K562 (cell line): Measurements from ENCODE around the gene MON2. TPM values are rescaled to one million over a fixed set of nuclear protein-coding genes. Genes with fewer than 3 reads are reported as not detected.
A peak's percentile ranks its signal among the peaks of the same experiment; 100 is the strongest.

Experiments
- ATAC-seq: fragments of 200-7000 bp; cut with Tn5 transposase; 3 replicates; pipeline ENCODE4 v1.9.1; 2020; ENCODE audit warnings: moderate library complexity
- BruUV-seq: library from RNA; stranded (reverse); fragments of 400-500 nt; replicated peaks from 2 replicates; lab custom pipeline; 2021; lab: Mats Ljungman, UMichigan
- CTCF ChIA-PET: fragments of 300-600 bp; formaldehyde crosslinking; extraction: SDS; loops from one replicate; lab custom pipeline; 2021; ENCODE audit warnings: low intra/inter-chr PET ratio; lab: Yijun Ruan, JAX
- POLR2A ChIA-PET: fragments of 300-600, 350-650 bp; sonication (Branson Sonifier 250); formaldehyde crosslinking; extraction: SDS; loops from one replicate; lab custom pipeline; 2021; ENCODE audit warnings: antibody characterized with exemption, inconsistent platforms; lab: Yijun Ruan, JAX
- DNase-seq, 4 experiments: peaks; one replicate each; pipeline versions ENCODE4 v3.0.0 to v3.0.0-alpha.2; 2011 to 2018; ENCODE audit warnings: low spot score in 3 of 4, mixed read lengths in 3 of 4; ENCODE audit errors: extremely low read depth in 1 of 4
- FAIRE-seq: peaks from 2 replicates; lab custom pipeline; 2011; peaks lifted over from hg19 to GRCh38; lab: Jason Lieb, UNC
- H2AFZ ChIP-seq: 2 replicates; pipeline ENCODE4 v1.6.0; 2011; ENCODE audit warnings: low read depth, low read length, control low read depth, inconsistent platforms
- H3K27ac ChIP-seq: fragments of 200-600 bp; 3 replicates; pipeline ENCODE4 v1.8.0; 2011; ENCODE audit warnings: low read depth, mild to moderate bottlenecking, control low read depth, inconsistent platforms, low read length, moderate library complexity, mixed read lengths; ENCODE audit errors: extremely low read depth
- H3K27me3 ChIP-seq, 2 experiments: fragments of 300-600 bp in 1 of 2; 2 replicates in 1 of 2; 3 replicates in 1 of 2; pipeline versions ENCODE4 v1.6.0 to v1.8.0; 2011; ENCODE audit warnings: inconsistent platforms in 2 of 2, low read length in 2 of 2, mild to moderate bottlenecking in 1 of 2, mixed read lengths in 1 of 2, moderate library complexity in 1 of 2; ENCODE audit not compliant: control insufficient read depth in 2 of 2, insufficient read depth in 2 of 2
- H3K36me3 ChIP-seq: fragments of 300-600 bp; 3 replicates; pipeline ENCODE4 v1.8.0; 2011; ENCODE audit warnings: mild to moderate bottlenecking, low read length, inconsistent platforms; ENCODE audit not compliant: control insufficient read depth, insufficient read depth
- H3K4me1 ChIP-seq, 2 experiments: fragments of 200-600 bp in 1 of 2; replicated peaks in 1 of 2; 2 replicates in 1 of 2; 3 replicates in 1 of 2; pipeline versions ENCODE4 v1.5.1 to v1.8.0; 2011; ENCODE audit warnings: inconsistent platforms in 2 of 2, low read length in 2 of 2, mild to moderate bottlenecking in 1 of 2, mixed read lengths in 1 of 2, moderate library complexity in 1 of 2; ENCODE audit not compliant: control insufficient read depth in 2 of 2, insufficient read depth in 2 of 2
- H3K4me2 ChIP-seq: 2 replicates; pipeline ENCODE4 v1.6.1; 2011; ENCODE audit warnings: low read length, control low read depth, inconsistent platforms, mixed read lengths; ENCODE audit not compliant: insufficient read depth
- H3K4me3 ChIP-seq: fragments of 200-600 bp; sonication (generic), shearing (Covaris generic); 2 replicates; pipeline ENCODE4 v1.5.1; 2016; ENCODE audit warnings: control low read depth, inconsistent platforms
- H3K79me2 ChIP-seq: fragments of 200-600 bp; 3 replicates; pipeline ENCODE4 v1.8.0; 2011; ENCODE audit warnings: low read length, inconsistent platforms; ENCODE audit not compliant: control insufficient read depth, insufficient read depth
- H3K9ac ChIP-seq, 2 experiments: 2 replicates each; pipeline versions ENCODE4 v1.6.0 to v1.6.1; 2011; ENCODE audit warnings: low read depth in 2 of 2, low read length in 2 of 2, control low read depth in 1 of 2, inconsistent platforms in 1 of 2, mild to moderate bottlenecking in 1 of 2, mixed read lengths in 1 of 2; ENCODE audit not compliant: insufficient read depth in 1 of 2
- H3K9me1 ChIP-seq: one replicate; pipeline ENCODE4 v1.6.0; 2011; ENCODE audit warnings: inconsistent platforms, mild to moderate bottlenecking, low read length, moderate library complexity; ENCODE audit not compliant: control insufficient read depth, insufficient read depth
- H3K9me3 ChIP-seq: replicated peaks from 2 replicates; pipeline ENCODE4 v1.5.1; 2011; ENCODE audit warnings: low read depth, low read length, inconsistent platforms; ENCODE audit not compliant: control insufficient read depth, insufficient read depth
- H4K20me1 ChIP-seq: replicated peaks from 2 replicates; pipeline ENCODE4 v1.6.1; 2011; ENCODE audit warnings: low read length, inconsistent platforms, mixed read lengths; ENCODE audit not compliant: control insufficient read depth, insufficient read depth
- C11orf30 ChIP-seq: fragments of 450-650 bp; IDR thresholded peaks from 2 replicates; pipeline ENCODE4 v1.6.1; 2016; ENCODE audit warnings: low read depth, mild to moderate bottlenecking
- DNMT1 ChIP-seq: fragments of 450-650 bp; IDR thresholded peaks from 2 replicates; pipeline ENCODE4 v1.6.1; 2016; ENCODE audit warnings: antibody characterized with exemption, mild to moderate bottlenecking
- RAD21 ChIP-seq, 2 experiments: fragments of 250-450 bp in 1 of 2; fragments of 450-650 bp in 1 of 2; sonication (Bioruptor Pico) in 1 of 2; formaldehyde crosslinking in 1 of 2; IDR thresholded peaks in 1 of 2; conservative IDR thresholded peaks in 1 of 2; 2 replicates each; pipeline versions ENCODE4 v1.4.0 to v1.8.0; 2020 to 2022; ENCODE audit warnings: mild to moderate bottlenecking in 2 of 2, moderate library complexity in 1 of 2
- SMC3 ChIP-seq: conservative IDR thresholded peaks from 2 replicates; pipeline ENCODE4 v1.6.1; 2011; ENCODE audit warnings: low read depth, low read length, improper control_type of control experiment; ENCODE audit not compliant: insufficient read depth
- ZNF384 ChIP-seq: IDR thresholded peaks from 2 replicates; pipeline ENCODE4 v1.6.1; 2012; ENCODE audit warnings: low read depth, low read length, improper control_type of control experiment
- WGBS: fragments of 100-300 bp; shearing (Covaris generic); methylation state at CpG from one replicate; pipeline ENCODE4 v1.1.6; 2016; ENCODE audit warnings: low coverage, mixed read lengths; ENCODE audit not compliant: insufficient coverage; ENCODE audit errors: missing lambda C conversion rate; 5-methylcytosine and 5-hydroxymethylcytosine counted together
- in situ Hi-C: fragments of 300-500 bp; cut with MboI; formaldehyde crosslinking; loops from 4 replicates; pipeline ENCODE4 v1.15.0; 2018; ENCODE audit warnings: inconsistent platforms, mixed read lengths
- intact Hi-C: fragments of 100-400 bp; cut with micrococcal nuclease; formaldehyde crosslinking; loops from 2 replicates; pipeline ENCODE4 v1.14.2; 2022
- polyA plus RNA-seq, 8 experiments: library from polyadenylated mRNA; depleted of rRNA in 4 of 8; stranded (reverse) in 5 of 8; unstranded in 3 of 8; fragments of >200 nt; fragmentation: Nextera tagmentation in 2 of 8; fragmentation: Illumina TruSeq in 1 of 8; extraction: Ambion mirVana in 2 of 8; extraction: Trizol in 1 of 8; gene quantifications; 2 replicates each; pipeline versions ENCODE4 v1.2.1 to v1.2.3, GENCODE V29; 2011 to 2014; ENCODE audit warnings: inconsistent platforms in 1 of 8, missing spikeins in 1 of 8
- total RNA-seq, 7 experiments: library from RNA; depleted of rRNA in 6 of 7; stranded (reverse); fragments of >200 nt in 6 of 7; fragmentation: Illumina TruSeq in 2 of 7; extraction: Trizol in 2 of 7; gene quantifications; 2 replicates each; pipeline versions ENCODE4 v1.2.1 to v1.2.3, GENCODE V29; 2011 to 2021; ENCODE audit warnings: low replicate concordance in 1 of 7
- TF ChIP-seq, protein P1 (sequence below), 3 experiments: IDR thresholded peaks in 2 of 3; conservative IDR thresholded peaks in 1 of 3; 2 replicates each; pipeline ENCODE4 v1.5.1; 2011 to 2012; ENCODE audit warnings: low read length in 3 of 3, mild to moderate bottlenecking in 3 of 3, control low read depth in 2 of 3, improper control_type of control experiment in 1 of 3, inconsistent platforms in 1 of 3, low read depth in 1 of 3, mixed read lengths in 1 of 3, moderate library complexity in 1 of 3; ENCODE audit not compliant: insufficient read depth in 2 of 3
- TF ChIP-seq, protein P2 (sequence below), 2 experiments: fragments of 450-650 bp; formaldehyde crosslinking in 1 of 2; IDR thresholded peaks; 2 replicates each; pipeline versions ENCODE4 v1.4.0 to v1.6.1; 2014 to 2020; ENCODE audit warnings: mild to moderate bottlenecking in 2 of 2, borderline replicate concordance in 1 of 2, low read depth in 1 of 2

Gene MON2
- total and polyA plus RNA-seq, 9 of the 15 experiments (the other 6 are each of a cell fraction or from before 2014, with no cell fraction given) = 3.6 to 31.6 (median 16.8) TPM

DNA sequence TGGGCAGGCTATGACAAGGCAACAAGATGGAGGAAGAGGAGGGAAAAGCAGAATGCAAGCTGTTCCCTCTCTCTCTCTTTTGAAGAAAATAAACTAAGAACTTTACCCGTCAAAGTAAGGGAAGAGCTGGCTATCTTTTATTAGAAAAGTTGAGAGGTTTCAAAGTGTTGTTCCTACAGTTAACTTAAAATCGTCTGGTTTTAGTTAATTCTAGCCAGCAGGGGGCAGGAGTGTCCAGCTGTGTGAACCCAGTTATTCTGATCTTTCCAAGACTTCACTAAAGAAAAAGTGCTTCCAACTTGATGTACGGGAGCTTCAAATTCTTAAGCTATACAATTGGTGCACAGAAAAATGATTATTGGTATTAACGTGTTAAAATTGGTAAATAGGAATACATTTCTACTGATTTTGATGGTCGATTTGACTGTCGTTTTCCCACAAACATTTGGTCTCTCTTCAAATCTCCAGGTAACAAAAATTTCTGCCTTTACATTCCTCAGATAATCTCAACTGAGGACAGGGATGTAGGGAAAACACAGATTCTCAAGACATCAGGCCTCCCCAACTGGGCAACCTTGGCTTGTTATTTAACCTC is 28.4 kb upstream of the MON2 start:
- CTCF ChIA-PET = interaction anchor here (0.5 to 0.8 kb wide), 2 partner anchors 356 to 838 kb away, joined by 4 to 6 read pairs; no protein-coding TSS in a partner anchor

More for the DNA sequence above, 28.4 kb upstream of the MON2 start:
- in situ Hi-C loops = loop anchor here (5.0 to 25.0 kb wide), 2 partner anchors 354 to 624 kb away; no protein-coding TSS in a partner anchor
- H3K9ac ChIP-seq = no peak overlapping the region
- peaks cover 0 to 16% of the 10 kb centered on the region in 2 experiments; a peak in 2 of 5 replicates for H3K27me3 ChIP-seq
- peak; percentile 47 to 73 (median 54) for DNase-seq
- no peaks in the 10 kb centered on the region for H3K36me3 ChIP-seq
- no peak overlapping the region for H3K4me2 ChIP-seq
- H4K20me1 ChIP-seq = no peaks in the 10 kb centered on the region
- TF ChIP-seq C11orf30 = no peak
- no peak for TF ChIP-seq DNMT1
- TF ChIP-seq, protein P1, sequence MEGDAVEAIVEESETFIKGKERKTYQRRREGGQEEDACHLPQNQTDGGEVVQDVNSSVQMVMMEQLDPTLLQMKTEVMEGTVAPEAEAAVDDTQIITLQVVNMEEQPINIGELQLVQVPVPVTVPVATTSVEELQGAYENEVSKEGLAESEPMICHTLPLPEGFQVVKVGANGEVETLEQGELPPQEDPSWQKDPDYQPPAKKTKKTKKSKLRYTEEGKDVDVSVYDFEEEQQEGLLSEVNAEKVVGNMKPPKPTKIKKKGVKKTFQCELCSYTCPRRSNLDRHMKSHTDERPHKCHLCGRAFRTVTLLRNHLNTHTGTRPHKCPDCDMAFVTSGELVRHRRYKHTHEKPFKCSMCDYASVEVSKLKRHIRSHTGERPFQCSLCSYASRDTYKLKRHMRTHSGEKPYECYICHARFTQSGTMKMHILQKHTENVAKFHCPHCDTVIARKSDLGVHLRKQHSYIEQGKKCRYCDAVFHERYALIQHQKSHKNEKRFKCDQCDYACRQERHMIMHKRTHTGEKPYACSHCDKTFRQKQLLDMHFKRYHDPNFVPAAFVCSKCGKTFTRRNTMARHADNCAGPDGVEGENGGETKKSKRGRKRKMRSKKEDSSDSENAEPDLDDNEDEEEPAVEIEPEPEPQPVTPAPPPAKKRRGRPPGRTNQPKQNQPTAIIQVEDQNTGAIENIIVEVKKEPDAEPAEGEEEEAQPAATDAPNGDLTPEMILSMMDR (IDR thresholded peaks at IDR 0.05 in 2 of 3, conservative IDR thresholded peaks at IDR 0.05 in 1 of 3; ENCODE audit: insufficient read depth in 2 of 3, low read depth in 1 of 3, low read length in 3 of 3) = peak; percentile 56 to 79 (median 65); a peak in 5 of 6 replicates
- TF ChIP-seq RAD21 (CRISPR knock-in tag; conservative IDR thresholded peaks at IDR 0.05 in 1 of 2, IDR thresholded peaks at IDR 0.05 in 1 of 2) = peak; percentile 53 to 85
- TF ChIP-seq ZNF384 = 0 out of 2 replicates have a peak, but pooled peaks have one; percentile 6
- TF ChIP-seq, protein P2, sequence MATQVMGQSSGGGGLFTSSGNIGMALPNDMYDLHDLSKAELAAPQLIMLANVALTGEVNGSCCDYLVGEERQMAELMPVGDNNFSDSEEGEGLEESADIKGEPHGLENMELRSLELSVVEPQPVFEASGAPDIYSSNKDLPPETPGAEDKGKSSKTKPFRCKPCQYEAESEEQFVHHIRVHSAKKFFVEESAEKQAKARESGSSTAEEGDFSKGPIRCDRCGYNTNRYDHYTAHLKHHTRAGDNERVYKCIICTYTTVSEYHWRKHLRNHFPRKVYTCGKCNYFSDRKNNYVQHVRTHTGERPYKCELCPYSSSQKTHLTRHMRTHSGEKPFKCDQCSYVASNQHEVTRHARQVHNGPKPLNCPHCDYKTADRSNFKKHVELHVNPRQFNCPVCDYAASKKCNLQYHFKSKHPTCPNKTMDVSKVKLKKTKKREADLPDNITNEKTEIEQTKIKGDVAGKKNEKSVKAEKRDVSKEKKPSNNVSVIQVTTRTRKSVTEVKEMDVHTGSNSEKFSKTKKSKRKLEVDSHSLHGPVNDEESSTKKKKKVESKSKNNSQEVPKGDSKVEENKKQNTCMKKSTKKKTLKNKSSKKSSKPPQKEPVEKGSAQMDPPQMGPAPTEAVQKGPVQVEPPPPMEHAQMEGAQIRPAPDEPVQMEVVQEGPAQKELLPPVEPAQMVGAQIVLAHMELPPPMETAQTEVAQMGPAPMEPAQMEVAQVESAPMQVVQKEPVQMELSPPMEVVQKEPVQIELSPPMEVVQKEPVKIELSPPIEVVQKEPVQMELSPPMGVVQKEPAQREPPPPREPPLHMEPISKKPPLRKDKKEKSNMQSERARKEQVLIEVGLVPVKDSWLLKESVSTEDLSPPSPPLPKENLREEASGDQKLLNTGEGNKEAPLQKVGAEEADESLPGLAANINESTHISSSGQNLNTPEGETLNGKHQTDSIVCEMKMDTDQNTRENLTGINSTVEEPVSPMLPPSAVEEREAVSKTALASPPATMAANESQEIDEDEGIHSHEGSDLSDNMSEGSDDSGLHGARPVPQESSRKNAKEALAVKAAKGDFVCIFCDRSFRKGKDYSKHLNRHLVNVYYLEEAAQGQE (IDR thresholded peaks at IDR 0.05; ENCODE audit: borderline replicate concordance) = peak; percentile 68; the same call in 1 of the 2 replicates
- TF ChIP-seq, protein P2 (CRISPR knock-in tag; IDR thresholded peaks at IDR 0.05; ENCODE audit: low read depth) = no peak
- peak; percentile 55 for TF ChIP-seq SMC3
- TF ChIP-seq, all 486 proteins: peak for 5
- no peaks in the 10 kb centered on the region for H3K79me2 ChIP-seq
- POLR2A ChIA-PET = no interaction called here
- H3K4me3 ChIP-seq = no peak overlapping the region
- H3K27ac ChIP-seq = no peak overlapping the region
- H3K9me3 ChIP-seq = peaks cover 3% of the 10 kb centered on the region; the same call in 1 of the 2 replicates
- intact Hi-C loops = loop anchor here (1.0 to 5.0 kb wide), 6 partner anchors 35 to 629 kb away; a partner anchor contains a TSS
- ATAC-seq = peak; percentile 56; the same call in 2 of the 3 replicates
- peak overlapping the region; percentile 53; the same call in 1 of the 2 replicates for H2AFZ ChIP-seq
- no TSS peak for BruUV-seq
- WGBS = 6% methylated on average over 6 of the region's 6 CpGs
- peaks cover 0 to 16% of the 10 kb centered on the region in 2 experiments; a peak in 3 of 5 replicates for H3K4me1 ChIP-seq
- no peaks in the 10 kb centered on the region for H3K9me1 ChIP-seq
- FAIRE-seq = peak; percentile 83
